Adipocyte (in vitro differentiated cells): ENCODE results near the gene AURKB.
"Not testable (repeated sequence)": the region's sequence is repeated elsewhere in the genome, so short reads cannot be mapped to it uniquely, and the experiment has no call there.

Experiments used
- DNase-seq: peaks from one replicate; pipeline ENCODE4 v3.0.0-alpha.2; 2015; ENCODE audit warnings: low read depth
- H3K27me3 ChIP-seq: replicated peaks from 2 replicates; pipeline ENCODE4 v1.7.0; 2013; ENCODE audit warnings: mild to moderate bottlenecking, low read length, moderate library complexity; ENCODE audit not compliant: control insufficient read depth, insufficient read depth
- H3K36me3 ChIP-seq: 2 replicates; pipeline ENCODE4 v1.7.0; 2013; ENCODE audit warnings: low read length, mild to moderate bottlenecking, moderate library complexity; ENCODE audit not compliant: control insufficient read depth, insufficient read depth, severe bottlenecking
- H3K4me1 ChIP-seq: 2 replicates; pipeline ENCODE4 v1.7.0; 2013; ENCODE audit warnings: mild to moderate bottlenecking, low read length, moderate library complexity; ENCODE audit not compliant: control insufficient read depth, insufficient read depth
- H3K4me3 ChIP-seq: 2 replicates; pipeline ENCODE4 v1.7.0; 2013; ENCODE audit warnings: mild to moderate bottlenecking, low read length, moderate library complexity
- H3K9ac ChIP-seq: 2 replicates; pipeline ENCODE4 v1.7.0; 2013; ENCODE audit warnings: mild to moderate bottlenecking, low read length, moderate library complexity
- H3K9me3 ChIP-seq: 2 replicates; pipeline ENCODE4 v1.7.0; 2013; ENCODE audit warnings: mild to moderate bottlenecking, low read length, moderate library complexity; ENCODE audit not compliant: control insufficient read depth

AURKB gene

DNA sequence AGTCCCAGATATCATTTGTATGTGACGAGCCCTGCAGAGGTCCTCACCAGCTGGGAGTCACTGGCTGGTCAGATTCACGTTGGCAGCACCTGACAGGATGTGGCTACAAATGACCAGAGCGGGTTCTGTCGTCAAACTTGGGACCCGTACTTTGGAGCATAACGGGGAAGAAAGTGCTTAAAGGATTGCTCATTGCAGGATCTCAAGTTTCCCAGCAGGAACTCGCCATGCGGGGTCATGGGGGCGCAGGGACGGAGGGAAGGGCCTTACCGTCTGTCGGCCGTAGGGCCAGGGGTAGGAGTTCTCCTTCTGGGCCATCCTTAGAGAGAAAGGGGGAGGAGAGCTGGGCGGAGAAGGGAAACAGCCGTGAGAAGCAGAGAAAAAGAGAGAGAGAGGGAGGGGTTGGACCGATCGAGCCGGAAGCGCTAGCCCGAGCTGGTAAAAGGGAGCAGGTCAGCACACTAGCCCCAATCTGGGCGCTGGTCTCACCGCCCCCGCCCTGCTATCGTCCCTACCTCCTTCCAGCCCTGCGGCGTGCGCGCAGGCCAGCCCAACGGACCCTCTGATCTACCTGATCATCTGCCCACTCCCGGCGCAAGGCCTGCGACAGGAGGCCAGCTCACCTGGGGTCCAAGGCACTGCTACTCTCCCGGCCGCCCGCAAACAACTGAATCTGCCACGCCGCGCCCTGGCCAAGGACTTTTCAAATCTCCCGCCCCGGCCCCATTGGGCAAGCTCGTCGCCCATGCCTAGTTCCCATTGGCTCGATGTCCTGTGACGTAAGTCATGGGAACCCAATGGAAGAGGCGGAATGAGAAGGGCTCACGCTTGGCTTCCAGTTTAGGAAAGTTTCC lies at the start of gene AURKB:
Gene AURKB (minus strand): TSS at position 669 of the 854 bp plus-strand sequence. CDS start 351 bp downstream, at position 318.
- H3K36me3 ChIP-seq, result no peaks in the 10 kb centered on the region
- no peaks in the 10 kb centered on the region for H3K9me3 ChIP-seq
- peak within 1 kb of the TSS; percentile 76 for H3K9ac ChIP-seq
- H3K27me3 ChIP-seq, result no peaks in the 10 kb centered on the region
- peak; percentile 98 for DNase-seq
- H3K4me3 ChIP-seq, result peak within 1 kb of the TSS; percentile 86
- H3K4me1 ChIP-seq, result peaks cover 6% of the 10 kb centered on the region

DNA sequence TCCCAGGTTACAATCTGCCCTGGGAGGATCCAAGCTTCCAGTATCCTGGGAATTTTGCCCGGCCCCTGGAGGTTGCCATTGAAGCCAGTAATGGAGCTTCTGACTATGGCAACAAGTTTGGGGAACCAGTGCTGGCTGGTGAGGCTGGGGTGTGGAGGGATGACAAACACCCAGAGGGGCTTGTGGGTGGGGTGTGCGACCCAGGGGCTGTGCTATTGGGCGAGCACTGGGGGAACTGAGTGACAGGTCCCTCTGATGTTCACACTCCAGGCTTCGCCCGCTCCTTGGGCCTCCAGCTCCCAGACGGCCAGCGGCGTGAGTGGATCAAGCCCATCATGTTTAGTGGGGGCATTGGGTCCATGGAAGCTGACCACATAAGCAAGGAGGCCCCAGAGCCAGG lies 47.4 kb upstream of the AURKB start:
- Histone ChIP-seq H3K4me1 (no peaks in the 10 kb centered on the region), H3K9ac (no peak overlapping the region), H3K4me3 (no peak overlapping the region), H3K36me3 (peaks cover 67% of the 10 kb centered on the region), H3K27me3 (no peaks in the 10 kb centered on the region), H3K9me3 (no peaks in the 10 kb centered on the region)
- no peak for DNase-seq

DNA sequence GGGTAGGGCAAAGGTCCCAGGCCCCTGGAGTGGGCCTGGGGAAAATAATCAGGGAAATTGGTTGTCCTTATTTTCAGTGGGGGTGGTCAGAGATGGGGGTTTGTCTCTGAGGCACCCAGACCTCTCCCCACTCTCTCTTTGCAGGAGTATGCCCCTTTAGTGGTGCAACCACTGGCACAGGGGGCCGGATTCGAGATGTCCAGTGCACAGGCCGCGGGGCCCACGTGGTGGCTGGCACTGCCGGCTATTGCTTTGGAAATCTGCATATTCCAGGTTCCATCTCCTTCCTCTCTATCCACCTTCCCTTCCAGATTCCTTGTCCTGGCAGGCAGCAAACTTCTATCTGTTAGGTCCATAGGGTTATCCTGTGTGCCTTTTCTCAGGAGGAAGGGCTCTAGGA lies 46.3 kb upstream of the AURKB start:
- Histone ChIP-seq H3K9me3 (no peaks in the 10 kb centered on the region), H3K36me3 (peaks cover 59% of the 10 kb centered on the region), H3K27me3 (no peaks in the 10 kb centered on the region), H3K9ac (no peak overlapping the region), H3K4me3 (no peak overlapping the region), H3K4me1 (no peaks in the 10 kb centered on the region)
- DNase-seq, result no peak

DNA sequence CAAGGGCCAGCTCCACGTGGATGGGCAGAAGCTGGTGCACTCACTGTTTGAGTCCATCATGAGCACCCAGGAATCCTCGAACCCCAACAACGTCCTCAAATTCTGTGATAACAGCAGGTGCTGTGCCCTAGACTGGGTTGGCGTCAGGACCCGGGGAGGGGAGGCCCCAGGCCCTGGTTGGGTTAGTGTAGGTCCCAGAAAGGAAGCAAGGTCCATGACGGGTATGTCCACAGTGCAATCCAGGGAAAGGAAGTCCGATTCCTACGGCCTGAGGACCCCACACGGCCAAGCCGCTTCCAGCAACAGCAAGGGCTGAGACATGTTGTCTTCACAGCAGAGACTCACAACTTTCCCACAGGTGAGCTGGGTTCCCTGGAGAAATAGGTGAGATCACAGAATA lies 45.9 kb upstream of the AURKB start:
- Histone ChIP-seq H3K27me3 (no peaks in the 10 kb centered on the region), H3K9me3 (no peaks in the 10 kb centered on the region), H3K36me3 (peaks cover 55% of the 10 kb centered on the region), H3K4me1 (no peaks in the 10 kb centered on the region), H3K4me3 (no peak overlapping the region), H3K9ac (no peak overlapping the region)
- DNase-seq, result no peak

GRCh38 chr17:8255499-8255898 lies 45.1 kb upstream of the AURKB start:
- no peak for DNase-seq
- H3K27me3 ChIP-seq, result no peaks in the 10 kb centered on the region
- H3K4me1 ChIP-seq, result no peaks in the 10 kb centered on the region
- peaks cover 52% of the 10 kb centered on the region for H3K36me3 ChIP-seq
- H3K9me3 ChIP-seq, result no peaks in the 10 kb centered on the region
- H3K9ac ChIP-seq, result no peak overlapping the region
- no peak overlapping the region for H3K4me3 ChIP-seq

- no peaks in the 10 kb centered on the region for H3K27me3 ChIP-seq
- no peak for DNase-seq
- peaks cover 45% of the 10 kb centered on the region for H3K36me3 ChIP-seq
- H3K9ac ChIP-seq, result no peak overlapping the region
- no peaks in the 10 kb centered on the region for H3K9me3 ChIP-seq
- H3K4me3 ChIP-seq, result no peak overlapping the region
- peaks cover 2% of the 10 kb centered on the region for H3K4me1 ChIP-seq
These were observed 44.5 kb upstream of the AURKB start for GRCh38 chr17:8254881-8255280.

DNA sequence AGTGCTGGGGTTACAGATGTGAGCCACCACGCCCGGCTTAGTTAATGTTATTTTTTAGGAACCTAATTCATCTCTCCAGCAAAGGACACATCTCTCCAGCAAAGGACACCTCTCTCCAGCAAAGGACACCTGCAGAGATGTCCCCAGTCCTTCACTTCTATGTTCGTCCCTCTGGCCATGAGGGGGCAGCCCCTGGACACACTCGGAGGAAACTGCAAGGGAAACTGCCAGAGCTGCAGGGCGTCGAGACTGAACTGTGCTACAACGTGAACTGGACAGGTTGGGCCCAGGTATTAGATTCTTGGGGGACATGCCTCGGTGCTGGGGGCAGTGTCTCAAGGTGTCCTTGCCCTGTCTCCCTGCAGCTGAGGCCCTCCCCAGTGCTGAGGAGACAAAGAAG lies 43.4 kb upstream of the AURKB start:
- Histone ChIP-seq H3K9ac (no peak overlapping the region), H3K4me1 (peaks cover 8% of the 10 kb centered on the region), H3K27me3 (no peaks in the 10 kb centered on the region), H3K36me3 (peaks cover 41% of the 10 kb centered on the region), H3K4me3 (no peak overlapping the region), H3K9me3 (no peaks in the 10 kb centered on the region)
- peak; percentile 25 for DNase-seq

- H3K27me3 ChIP-seq, H3K4me3 ChIP-seq, H3K9ac ChIP-seq, H3K4me1 ChIP-seq, DNase-seq, H3K9me3 ChIP-seq: not testable (repeated sequence)
- H3K36me3 ChIP-seq, result peaks cover 24% of the 10 kb centered on the region
These were observed 41.0 kb upstream of the AURKB start for GRCh38 chr17:8251411-8251810.

DNA sequence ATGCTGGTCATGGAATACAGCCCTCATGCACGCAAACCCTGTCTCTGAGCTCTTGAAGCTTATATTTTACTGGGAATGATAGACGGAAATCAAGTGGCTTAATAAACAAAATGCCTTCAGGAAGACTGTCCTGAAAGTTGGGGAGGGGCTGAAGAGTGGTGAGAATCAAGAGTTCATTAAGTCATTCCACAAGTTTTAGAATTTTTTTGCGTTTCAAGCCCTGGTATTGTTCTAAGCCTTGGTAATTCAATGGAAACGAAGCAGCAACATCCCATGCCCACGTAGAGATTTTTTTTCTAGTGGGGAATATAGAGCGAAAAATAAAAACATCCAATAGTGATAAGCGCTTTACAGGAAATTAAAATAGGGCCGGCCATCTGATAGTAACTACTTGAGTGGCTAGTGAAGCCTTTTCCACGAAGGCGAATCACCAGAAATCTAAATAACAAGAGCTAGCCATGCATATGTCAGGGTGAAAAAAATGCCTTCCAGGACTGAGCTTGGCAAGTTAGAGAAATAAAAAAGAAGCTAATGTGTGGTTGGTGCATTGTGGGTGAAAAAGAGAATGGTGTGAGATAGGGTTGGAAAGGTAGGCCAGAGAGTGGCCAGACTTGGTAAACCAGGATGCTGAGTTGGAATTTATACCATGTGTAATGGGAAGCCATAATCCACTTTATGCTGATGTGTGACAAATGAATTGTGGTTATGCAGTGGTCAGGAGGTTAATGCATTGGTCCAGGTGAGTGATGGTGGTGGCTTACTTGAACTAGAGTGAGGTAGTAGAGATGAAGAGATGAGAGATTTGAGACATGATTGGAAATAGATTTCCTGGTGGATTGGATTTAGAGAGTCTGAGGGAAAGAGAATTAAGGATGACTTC lies 39.5 kb upstream of the AURKB start:
- Histone ChIP-seq H3K9ac (peak overlapping the region; percentile 87), H3K9me3 (no peaks in the 10 kb centered on the region), H3K4me3 (peak overlapping the region; percentile 94), H3K4me1 (peaks cover 8% of the 10 kb centered on the region), H3K36me3 (peaks cover 9% of the 10 kb centered on the region), H3K27me3 (no peaks in the 10 kb centered on the region)
- DNase-seq, result no peak

GRCh38 chr17:8248751-8249607 lies 38.6 kb upstream of the AURKB start, which contains the start of gene PFAS:
PFAS (plus strand) TSS chr17:8249289; CDS start chr17:8253938, 4,649 bp downstream.
- Histone ChIP-seq H3K27me3 (no peaks in the 10 kb centered on the region), H3K36me3 (peaks cover 2% of the 10 kb centered on the region), H3K4me3 (peak within 1 kb of the TSS; percentile 94), H3K9me3 (no peaks in the 10 kb centered on the region), H3K4me1 (peaks cover 8% of the 10 kb centered on the region), H3K9ac (peak within 1 kb of the TSS; percentile 87)
- peak; percentile 98 for DNase-seq
